Glutamatergic neuron (in vitro differentiated cells): ENCODE data around the gene CHAF1B. TPM values are rescaled to one million over a fixed set of nuclear protein-coding genes. Genes with fewer than 3 reads are reported as not detected.

ENCODE experiments used
- DNase-seq: peaks from one replicate; pipeline ENCODE4 v3.0.0; 2022
- H3K27ac Mint-ChIP-seq: one replicate; pipeline ENCODE4 v1.8.0; 2020; ENCODE audit warnings: mild to moderate bottlenecking, mixed read lengths, inconsistent platforms; ENCODE audit not compliant: unreplicated experiment
- H3K27me3 Mint-ChIP-seq: one replicate; pipeline ENCODE4 v1.8.0; 2020; ENCODE audit warnings: mild to moderate bottlenecking, moderate library complexity, mixed read lengths, inconsistent platforms; ENCODE audit not compliant: unreplicated experiment
- H3K36me3 Mint-ChIP-seq: one replicate; pipeline ENCODE4 v1.8.0; 2020; ENCODE audit warnings: mild to moderate bottlenecking, mixed read lengths, inconsistent platforms; ENCODE audit not compliant: unreplicated experiment
- H3K4me1 Mint-ChIP-seq: one replicate; pipeline ENCODE4 v1.8.0; 2020; ENCODE audit warnings: mild to moderate bottlenecking, low read depth, mixed read lengths, inconsistent platforms; ENCODE audit not compliant: unreplicated experiment
- H3K4me3 Mint-ChIP-seq: one replicate; pipeline ENCODE4 v1.8.0; 2020; ENCODE audit warnings: mild to moderate bottlenecking, mixed read lengths, inconsistent platforms; ENCODE audit not compliant: unreplicated experiment
- H3K9me3 Mint-ChIP-seq: one replicate; pipeline ENCODE4 v1.8.0; 2020; ENCODE audit warnings: mild to moderate bottlenecking, moderate library complexity, mixed read lengths, inconsistent platforms; ENCODE audit not compliant: unreplicated experiment
- CTCF ChIP-seq: fragments of 200-600 bp; sonication (generic); IDR thresholded peaks from one replicate; pipeline ENCODE4 v1.5.0; 2021; ENCODE audit not compliant: partially characterized antibody, unreplicated experiment
- total RNA-seq: library from RNA; stranded (reverse); fragmentation: NEBNext Ultra II Directional; extraction: Animal tissue kit (Norgen Biotek cat#: 25700); gene quantifications from one replicate; pipeline ENCODE4 v1.2.1, GENCODE V29; 2021; ENCODE audit not compliant: unreplicated experiment

The CHAF1B gene
- total RNA-seq, 1 donor from 2014 or later: 2.0 TPM

DNA sequence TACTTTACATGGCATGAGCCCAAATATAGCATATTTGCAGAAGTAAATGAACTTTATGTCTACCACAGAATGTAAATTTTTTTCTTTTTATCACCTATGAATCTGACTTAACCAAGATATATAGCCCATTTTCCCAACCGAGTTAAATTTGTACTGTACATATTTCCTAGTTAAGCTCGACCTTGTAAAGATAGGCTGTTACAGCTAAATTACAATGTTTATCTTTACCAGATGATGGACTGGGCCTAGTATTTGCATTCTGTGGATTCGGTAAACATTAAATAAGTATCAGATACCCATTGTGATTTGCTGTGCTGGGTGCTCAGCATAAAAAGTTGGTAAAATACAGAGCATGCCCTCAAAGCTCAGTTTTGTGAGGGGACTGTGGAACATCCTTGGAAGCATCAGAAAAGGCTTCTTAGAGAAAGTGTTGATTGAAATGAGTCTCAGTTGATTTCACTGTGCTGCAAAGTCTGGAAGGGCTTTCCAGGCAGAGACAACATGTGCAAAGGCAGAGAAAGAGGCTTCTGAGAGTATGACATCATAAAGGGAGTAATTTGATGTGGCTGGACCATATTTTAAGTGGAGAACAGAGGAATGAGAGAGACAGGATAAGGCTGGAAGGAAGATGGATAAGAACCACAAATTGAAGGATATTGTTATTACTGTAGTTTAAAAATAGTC, 37.8 kb upstream of the CHAF1B start:
- H3K4me1 Mint-ChIP-seq: no peaks in the 10 kb centered on the region
- TF ChIP-seq CTCF: no peak
- H3K4me3 Mint-ChIP-seq: no peak overlapping the region
- H3K36me3 Mint-ChIP-seq: no peaks in the 10 kb centered on the region
- peaks cover 2% of the 10 kb centered on the region for H3K9me3 Mint-ChIP-seq
- DNase-seq: no peak
- peaks cover 2% of the 10 kb centered on the region for H3K27me3 Mint-ChIP-seq
- no peak overlapping the region for H3K27ac Mint-ChIP-seq

- Mint-ChIP-seq H3K36me3 (no peaks in the 10 kb centered on the region), H3K4me1 (no peaks in the 10 kb centered on the region), H3K27me3 (peaks cover 2% of the 10 kb centered on the region), H3K9me3 (peaks cover 2% of the 10 kb centered on the region), H3K4me3 (no peak overlapping the region), H3K27ac (no peak overlapping the region)
- no peak for TF ChIP-seq CTCF
- DNase-seq: no peak
Measured at GRCh38 chr21:36347962-36348328, 37.2 kb upstream of the CHAF1B start.

DNA sequence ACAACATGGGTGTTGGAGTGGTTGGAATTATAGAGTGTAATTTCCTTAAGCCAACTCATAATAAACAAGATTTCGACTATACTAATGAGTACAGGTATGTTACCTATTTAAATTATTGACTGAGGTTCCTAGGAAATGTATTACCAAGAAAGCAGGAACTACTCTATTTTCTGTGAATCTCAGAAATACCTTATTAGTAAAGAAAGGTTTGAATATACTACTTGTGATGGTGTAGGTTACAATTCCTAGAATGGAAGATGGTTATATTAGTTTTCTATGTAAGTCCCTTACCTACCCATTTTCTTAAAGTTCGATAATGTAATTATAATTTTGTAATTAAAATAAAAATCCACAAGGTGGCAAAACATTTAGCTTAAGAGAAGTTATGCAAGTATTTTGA, 35.9 kb upstream of the CHAF1B start:
- peaks cover 2% of the 10 kb centered on the region for H3K9me3 Mint-ChIP-seq
- no peak for TF ChIP-seq CTCF
- H3K27ac Mint-ChIP-seq: no peak overlapping the region
- peaks cover 2% of the 10 kb centered on the region for H3K27me3 Mint-ChIP-seq
- DNase-seq: no peak
- H3K4me3 Mint-ChIP-seq: no peak overlapping the region
- no peaks in the 10 kb centered on the region for H3K4me1 Mint-ChIP-seq
- no peaks in the 10 kb centered on the region for H3K36me3 Mint-ChIP-seq

DNA sequence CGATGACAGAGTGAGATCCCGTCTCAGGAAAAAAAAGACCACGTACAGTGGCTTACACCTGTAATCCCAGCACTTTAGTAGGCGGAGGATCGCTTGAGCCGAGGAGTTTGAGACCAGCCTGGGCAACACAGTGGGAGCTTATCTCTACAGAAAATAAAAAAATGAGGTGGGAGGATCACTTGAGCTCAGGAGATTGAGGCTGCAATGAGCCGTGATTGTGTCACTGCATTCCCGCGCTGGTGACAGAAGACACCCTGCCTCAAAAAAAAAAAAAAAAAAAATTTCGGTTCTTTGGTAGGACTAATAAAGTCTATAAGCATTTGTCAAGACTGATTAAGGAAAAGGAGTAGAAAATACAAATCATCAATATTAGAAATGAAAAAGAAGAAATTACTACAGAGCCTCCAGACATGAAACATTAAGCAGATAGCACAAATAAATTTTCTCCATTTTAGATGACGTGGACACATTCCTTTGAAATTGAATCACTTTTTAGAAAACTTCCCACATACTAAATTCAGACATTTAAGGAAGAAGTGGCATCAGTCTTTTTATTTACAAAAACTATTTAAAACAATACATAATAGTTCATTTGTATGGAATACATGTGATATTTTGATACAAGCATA, 34.8 kb upstream of the CHAF1B start:
- no peaks in the 10 kb centered on the region for H3K4me1 Mint-ChIP-seq
- peaks cover 2% of the 10 kb centered on the region for H3K9me3 Mint-ChIP-seq
- no peaks in the 10 kb centered on the region for H3K36me3 Mint-ChIP-seq
- H3K4me3 Mint-ChIP-seq: no peak overlapping the region
- H3K27ac Mint-ChIP-seq: no peak overlapping the region
- no peak for TF ChIP-seq CTCF
- peaks cover 2% of the 10 kb centered on the region for H3K27me3 Mint-ChIP-seq
- no peak for DNase-seq

- no peak for TF ChIP-seq CTCF
- Mint-ChIP-seq H3K36me3 (no peaks in the 10 kb centered on the region), H3K4me1 (no peaks in the 10 kb centered on the region), H3K27me3 (no peaks in the 10 kb centered on the region), H3K27ac (no peak overlapping the region), H3K9me3 (no peaks in the 10 kb centered on the region), H3K4me3 (no peak overlapping the region)
- DNase-seq: no peak
Measured at GRCh38 chr21:36354918-36355680, 30.1 kb upstream of the CHAF1B start.
